COLO668 (cell line): ENCODE results near the gene FSCN2.
A peak's percentile ranks its signal among the peaks of the same experiment; 100 is the strongest.

ENCODE experiments used
- DNase-seq: peaks from one replicate; lab custom pipeline; 2025; ENCODE audit not compliant: unreplicated experiment; lab: John Stamatoyannopoulos, UW

FSCN2 gene

GRCh38 chr17:81511804-81512561, 16.2 kb upstream of the FSCN2 start:
- peak; percentile 54 for DNase-seq

DNA sequence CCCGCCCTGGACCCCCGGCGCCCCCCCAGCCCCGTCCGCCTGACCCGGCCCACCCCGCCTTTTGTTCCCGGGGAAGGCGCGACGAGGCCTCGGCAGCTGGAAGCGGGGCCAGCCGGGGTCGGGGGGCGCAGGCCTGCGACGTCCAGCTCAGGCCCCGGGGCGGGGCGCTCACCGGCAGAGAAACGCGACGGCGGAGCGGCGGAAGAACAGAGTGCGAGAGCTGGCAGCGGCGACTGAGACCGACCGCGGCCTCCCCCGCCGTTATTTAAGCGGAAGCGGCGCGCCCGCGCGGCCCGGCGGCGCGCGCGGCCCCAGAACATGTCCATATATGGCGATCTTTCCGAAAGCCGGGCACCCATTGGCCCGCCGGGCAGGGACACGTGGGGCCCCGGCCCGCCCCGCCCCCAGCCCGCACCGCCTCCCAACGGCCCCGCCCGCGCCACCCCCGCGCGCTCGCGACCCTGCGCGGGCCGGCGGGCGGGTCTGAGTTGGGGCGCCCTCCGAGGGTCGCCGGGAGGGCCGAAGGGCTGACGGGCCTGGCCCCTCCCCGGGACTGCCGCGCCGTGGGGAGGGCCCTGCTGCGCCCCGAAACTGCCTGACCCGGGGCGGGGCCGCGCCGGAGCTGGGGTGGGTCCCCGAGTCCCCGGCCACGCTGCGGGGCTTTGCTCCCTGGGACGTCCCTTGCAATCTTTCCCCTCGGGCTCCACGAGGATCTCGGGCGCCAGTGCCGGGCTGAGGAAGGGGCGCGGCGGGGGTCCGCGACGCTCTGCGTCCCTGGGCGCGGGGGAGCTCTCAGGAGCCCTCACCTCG, 15.4 kb upstream of the FSCN2 start, which contains the start of gene ACTG1:
Gene ACTG1, minus strand, starts transcription at position 238 of the 810 bp plus-strand sequence. CDS start 445 bp downstream, outside the sequence.
- DNase-seq, result peak; percentile 92

- DNase-seq, result peak; percentile 64
Observed at GRCh38 chr17:81513372-81513752, 14.8 kb upstream of the FSCN2 start.

GRCh38 chr17:81513753-81514488, 14.3 kb upstream of the FSCN2 start:
- peak; percentile 73 for DNase-seq

- DNase-seq, result no peak
Observed at GRCh38 chr17:81514489-81514738, 13.8 kb upstream of the FSCN2 start.

- DNase-seq, result peak; percentile 81
Observed at GRCh38 chr17:81514739-81515529, 13.2 kb upstream of the FSCN2 start.

- no peak for DNase-seq
Observed at GRCh38 chr17:81515530-81516041, 12.6 kb upstream of the FSCN2 start.

GRCh38 chr17:81516439-81516838, 11.7 kb upstream of the FSCN2 start:
- no peak for DNase-seq

- no peak for DNase-seq
Observed at GRCh38 chr17:81517009-81517338, 11.2 kb upstream of the FSCN2 start.

DNA sequence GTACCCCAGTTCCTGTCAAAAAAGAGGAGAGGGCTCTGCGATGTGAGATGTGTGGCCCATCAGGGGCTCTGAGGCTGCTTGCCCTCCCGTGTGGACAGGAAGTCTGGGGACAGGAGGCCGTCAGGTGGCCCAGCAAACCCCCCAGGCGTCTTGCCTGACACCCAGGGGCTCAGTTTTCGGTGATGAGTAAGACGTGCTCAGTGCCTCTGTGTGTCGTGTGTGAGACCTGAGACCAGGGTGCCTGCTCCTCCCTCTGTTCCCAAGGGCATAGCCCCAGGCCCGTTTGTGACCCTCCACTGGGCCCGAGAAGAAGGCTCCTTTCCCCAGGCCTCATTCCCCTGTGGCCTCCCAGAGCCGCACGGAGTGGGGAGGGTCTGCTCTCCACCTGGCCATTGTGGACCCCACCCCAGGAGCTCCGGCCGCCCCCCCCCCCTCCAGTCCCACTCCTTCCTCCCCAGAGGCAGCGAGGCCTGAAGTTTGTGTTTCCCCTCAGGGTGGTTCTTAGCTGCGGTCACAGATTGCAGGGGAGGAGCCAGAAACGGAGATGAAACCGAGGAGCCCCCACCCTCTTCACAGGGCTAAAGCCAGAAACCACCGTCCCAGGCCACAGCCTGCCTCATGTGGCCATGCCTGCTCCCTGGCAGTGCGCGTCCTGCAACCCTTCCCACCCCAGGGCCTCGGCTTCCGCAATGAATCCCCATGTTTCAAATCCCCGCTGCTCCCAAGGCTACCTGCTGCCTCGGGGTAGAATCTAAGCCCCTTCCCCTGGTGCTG, 10.7 kb upstream of the FSCN2 start:
- peak; percentile 21 for DNase-seq

DNA sequence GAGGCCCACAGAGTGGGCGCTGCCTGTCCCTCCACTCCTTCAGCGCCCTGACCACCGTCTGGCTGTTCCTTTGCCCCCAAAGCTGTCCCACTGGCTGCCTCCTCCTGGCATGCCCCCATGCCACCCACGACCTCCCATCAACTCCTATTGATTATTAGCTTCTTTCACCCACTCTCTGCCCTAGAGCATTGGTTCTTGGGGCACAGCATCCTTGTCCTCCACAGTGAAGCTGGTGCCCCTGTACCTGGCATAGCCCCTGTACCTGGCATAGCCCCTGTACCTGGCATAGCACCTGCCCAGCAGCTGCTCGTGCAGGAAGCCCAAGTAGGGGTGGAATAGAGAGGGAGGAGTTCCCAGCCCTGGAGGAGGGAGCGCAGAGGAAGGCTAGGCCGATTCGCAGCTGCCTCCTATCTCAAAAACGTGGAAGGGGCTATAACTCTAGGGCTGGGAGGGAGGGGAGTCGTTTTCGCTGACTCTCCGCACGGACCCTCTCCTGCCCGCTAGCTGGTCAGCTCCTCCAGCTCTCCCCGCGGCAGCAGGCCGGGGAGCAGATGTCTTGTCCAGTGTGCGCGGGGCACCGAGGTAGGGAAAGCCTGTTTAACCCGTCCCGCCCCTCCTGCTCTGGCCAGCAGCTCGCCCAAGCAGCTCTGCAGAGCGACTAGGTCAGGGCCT, 9.9 kb upstream of the FSCN2 start:
- peak; percentile 55 for DNase-seq

DNA sequence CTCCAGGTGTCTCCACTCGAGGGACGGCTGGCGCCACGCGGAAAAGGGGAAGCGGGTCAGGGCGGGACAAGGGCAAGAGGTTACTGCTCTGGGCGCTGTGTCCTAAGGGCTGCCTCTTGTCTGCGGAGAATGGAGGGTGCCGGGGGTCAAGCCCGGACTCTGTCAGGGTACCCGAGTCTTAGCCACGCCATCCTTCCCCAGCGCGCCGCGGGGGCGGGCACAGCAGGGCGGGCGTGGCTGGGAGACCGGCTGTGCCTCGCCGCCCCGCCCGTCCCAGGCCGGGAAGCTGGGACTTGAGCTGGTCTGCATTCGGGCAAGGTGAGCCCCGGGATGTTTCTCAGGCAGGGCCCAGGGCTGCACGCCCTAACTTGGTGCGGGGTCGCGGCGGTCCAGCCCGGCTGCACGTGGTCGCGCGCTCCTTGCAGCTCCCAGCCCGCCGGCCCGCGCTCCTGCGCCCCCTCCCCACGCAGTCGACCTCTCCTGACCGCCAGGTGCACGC, 9.3 kb upstream of the FSCN2 start:
- DNase-seq, result peak; percentile 61

DNA sequence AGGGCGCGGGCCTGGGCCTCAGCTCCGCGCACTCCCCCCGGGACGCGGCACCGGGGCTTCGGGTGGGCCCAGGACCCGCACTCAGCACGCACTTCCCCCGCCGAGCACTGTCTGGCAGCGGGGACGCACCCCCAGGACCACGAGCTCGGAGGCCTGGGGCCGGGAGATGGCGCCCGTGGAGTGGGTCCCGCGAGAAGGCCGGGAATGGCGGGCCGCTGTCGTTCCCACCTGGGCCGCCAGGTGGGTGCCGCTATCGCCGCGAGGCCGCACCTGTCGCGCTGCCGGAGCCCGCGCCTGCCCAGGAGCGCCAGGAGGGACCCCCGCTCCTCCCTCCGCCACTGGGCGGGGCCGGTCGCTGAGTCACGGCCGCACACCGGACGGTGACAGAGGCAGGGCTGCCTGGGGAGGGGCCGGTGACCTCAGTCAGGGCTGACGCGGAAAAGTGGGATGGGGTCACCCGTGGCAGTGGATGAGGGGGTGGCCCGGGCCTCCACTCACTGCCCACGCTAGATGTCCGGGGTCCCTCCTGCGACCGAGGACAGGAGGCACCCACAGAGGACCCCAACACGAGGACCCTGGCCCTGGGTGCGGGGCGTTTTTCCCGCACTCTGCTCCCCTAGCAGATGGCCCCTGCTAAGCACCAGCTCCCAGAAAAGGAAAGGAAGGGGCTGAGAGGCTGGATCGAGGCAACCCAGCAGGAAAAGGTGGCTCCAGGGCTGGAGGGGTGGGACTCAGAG, 8.7 kb upstream of the FSCN2 start:
- peak; percentile 86 for DNase-seq

DNA sequence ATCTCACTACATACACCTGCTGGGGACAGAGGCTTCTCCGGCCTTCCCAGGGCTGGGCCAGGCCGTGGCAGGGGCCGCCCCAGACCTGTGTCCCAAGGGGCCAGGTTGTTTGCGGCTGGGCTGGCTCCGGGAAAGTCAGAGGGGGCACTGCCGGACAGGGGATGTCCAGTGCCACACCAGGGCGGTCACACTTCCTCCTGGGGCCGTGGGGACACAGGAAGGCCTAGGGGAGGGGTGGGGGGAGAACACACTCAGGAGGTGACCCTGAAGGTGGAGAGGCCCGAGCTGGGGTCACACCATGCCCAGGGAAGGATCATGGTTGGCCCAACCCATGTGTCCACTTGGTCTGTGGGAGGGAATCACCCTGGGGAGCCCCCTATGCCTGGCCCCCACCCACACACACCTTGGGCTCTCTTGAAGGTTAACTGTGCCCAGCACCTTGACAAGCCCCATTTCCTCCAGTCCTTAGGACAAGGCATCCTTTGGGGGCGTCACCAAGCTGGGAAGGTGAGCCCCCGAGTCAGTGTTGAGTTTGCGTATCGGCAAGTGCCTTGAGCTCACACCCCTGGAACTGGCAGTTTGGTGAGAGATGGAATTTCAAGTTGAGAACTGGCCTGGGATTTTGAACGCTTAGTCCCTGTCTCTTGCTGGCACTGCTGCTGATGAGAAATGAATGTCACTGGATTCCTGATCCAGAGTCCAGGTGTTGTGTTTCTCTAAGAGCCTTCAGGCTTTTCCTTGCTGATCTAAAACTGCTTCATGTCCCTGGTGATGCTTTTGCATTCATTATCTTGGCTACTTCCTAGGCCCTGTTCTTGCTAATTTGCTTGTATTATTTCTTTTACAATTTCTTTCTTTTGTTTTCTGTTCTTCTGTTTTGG, 7.9 kb upstream of the FSCN2 start:
- no peak for DNase-seq

- DNase-seq, result no peak
Observed at GRCh38 chr17:81522491-81523401, 5.4 kb upstream of the FSCN2 start.

DNA sequence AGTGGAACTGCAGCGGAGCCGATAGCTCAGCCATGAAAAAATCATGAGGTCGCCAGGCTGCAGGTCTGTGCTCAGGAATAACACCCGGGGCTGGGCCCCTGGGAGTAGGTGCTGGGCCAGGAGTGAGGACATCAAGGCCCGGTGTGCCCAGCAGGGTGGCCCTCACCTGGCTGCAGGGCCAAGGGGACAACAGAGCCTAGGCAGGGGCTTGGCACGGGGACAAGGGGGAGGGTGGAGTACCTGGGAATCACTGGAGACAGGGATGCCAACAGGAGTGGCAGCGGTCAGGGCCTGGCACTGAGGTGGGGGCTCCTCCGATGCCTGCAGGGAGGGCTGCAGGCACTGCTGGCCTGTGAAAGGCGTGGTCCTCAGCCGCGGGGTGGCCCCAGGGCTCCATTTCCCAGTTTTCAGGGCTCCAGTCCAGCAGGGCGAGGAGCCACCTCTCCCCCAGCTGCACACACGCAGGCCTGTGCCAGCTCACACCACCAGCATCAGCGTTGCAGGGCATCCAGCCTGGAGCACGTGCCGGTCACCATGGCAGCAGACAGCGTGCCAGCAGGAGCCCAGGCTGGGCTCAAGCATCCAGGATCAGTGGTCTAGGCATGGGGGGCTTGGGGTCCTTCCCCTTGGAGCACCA, 4.7 kb upstream of the FSCN2 start:
- DNase-seq, result peak; percentile 42
